Neural crest cell (in vitro differentiated cells): ENCODE measurements around the gene SCEL. TPM values are rescaled to one million over a fixed set of nuclear protein-coding genes. Genes with fewer than 3 reads are reported as not detected.

ENCODE experiments used
- DNase-seq: peaks from one replicate; pipeline ENCODE4 v3.0.0; 2021; ENCODE audit warnings: low read depth, mixed read lengths, low spot score
- H3K27ac Mint-ChIP-seq: one replicate; pipeline ENCODE4 v1.8.0; 2021; ENCODE audit warnings: mild to moderate bottlenecking, mixed read lengths; ENCODE audit not compliant: unreplicated experiment
- H3K27me3 Mint-ChIP-seq: 2 replicates; pipeline ENCODE4 v1.8.0; 2021; ENCODE audit warnings: low read depth, mild to moderate bottlenecking, mixed read lengths
- H3K36me3 Mint-ChIP-seq: 2 replicates; pipeline ENCODE4 v1.8.0; 2021; ENCODE audit warnings: low read depth, mild to moderate bottlenecking, mixed read lengths
- H3K4me1 Mint-ChIP-seq: 2 replicates; pipeline ENCODE4 v1.8.0; 2021; ENCODE audit warnings: mixed read lengths
- H3K4me3 Mint-ChIP-seq: one replicate; pipeline ENCODE4 v1.8.0; 2021; ENCODE audit warnings: mild to moderate bottlenecking, mixed read lengths
- H3K9me3 Mint-ChIP-seq: 2 replicates; pipeline ENCODE4 v1.8.0; 2021; ENCODE audit warnings: mixed read lengths
- CTCF ChIP-seq: fragments of 200-600 bp; sonication (generic); conservative IDR thresholded peaks from 2 replicates; pipeline ENCODE4 v1.5.0; 2021; ENCODE audit warnings: antibody characterized with exemption, mild to moderate bottlenecking
- total RNA-seq: library from RNA; stranded (reverse); gene quantifications from 2 replicates; pipeline ENCODE4 v1.2.1, GENCODE V29; 2021

Gene SCEL
- total RNA-seq, 1 donor from 2014 or later = not detected

- no peak for TF ChIP-seq CTCF
- Mint-ChIP-seq H3K36me3 (no peaks in the 10 kb centered on the region), H3K4me3 (no peak overlapping the region), H3K27me3 (peaks cover 2% of the 10 kb centered on the region), H3K9me3 (no peaks in the 10 kb centered on the region), H3K4me1 (no peaks in the 10 kb centered on the region), H3K27ac (no peak overlapping the region)
- no peak for DNase-seq
Observed at GRCh38 chr13:77558016-77558415, 22.5 kb downstream of the SCEL start.

GRCh38 chr13:77563111-77563510, 27.6 kb downstream of the SCEL start:
- Mint-ChIP-seq H3K36me3 (no peaks in the 10 kb centered on the region), H3K4me1 (no peaks in the 10 kb centered on the region), H3K9me3 (no peaks in the 10 kb centered on the region), H3K4me3 (no peak overlapping the region), H3K27ac (no peak overlapping the region), H3K27me3 (peaks cover 2% of the 10 kb centered on the region)
- TF ChIP-seq CTCF = no peak
- no peak for DNase-seq

GRCh38 chr13:77565635-77566034, 30.1 kb downstream of the SCEL start:
- peak; percentile 75 for TF ChIP-seq CTCF
- H3K36me3 Mint-ChIP-seq = no peaks in the 10 kb centered on the region
- no peaks in the 10 kb centered on the region for H3K4me1 Mint-ChIP-seq
- H3K9me3 Mint-ChIP-seq = no peaks in the 10 kb centered on the region
- H3K4me3 Mint-ChIP-seq = no peak overlapping the region
- DNase-seq = no peak
- H3K27me3 Mint-ChIP-seq = peaks cover 2% of the 10 kb centered on the region
- H3K27ac Mint-ChIP-seq = no peak overlapping the region

GRCh38 chr13:77571956-77572355, 36.5 kb downstream of the SCEL start:
- Mint-ChIP-seq H3K36me3 (no peaks in the 10 kb centered on the region), H3K27ac (no peak overlapping the region), H3K27me3 (no peaks in the 10 kb centered on the region), H3K4me1 (no peaks in the 10 kb centered on the region), H3K9me3 (peaks cover 4% of the 10 kb centered on the region), H3K4me3 (no peak overlapping the region)
- DNase-seq = no peak
- TF ChIP-seq CTCF = no peak

GRCh38 chr13:77574096-77574495, 38.6 kb downstream of the SCEL start:
- H3K27me3 Mint-ChIP-seq = no peaks in the 10 kb centered on the region
- no peaks in the 10 kb centered on the region for H3K36me3 Mint-ChIP-seq
- H3K4me3 Mint-ChIP-seq = no peak overlapping the region
- no peak overlapping the region for H3K27ac Mint-ChIP-seq
- no peak for DNase-seq
- TF ChIP-seq CTCF = no peak
- no peaks in the 10 kb centered on the region for H3K4me1 Mint-ChIP-seq
- H3K9me3 Mint-ChIP-seq = peaks cover 5% of the 10 kb centered on the region

GRCh38 chr13:77579959-77580358, 44.5 kb downstream of the SCEL start:
- H3K9me3 Mint-ChIP-seq = peaks cover 5% of the 10 kb centered on the region
- H3K27me3 Mint-ChIP-seq = no peaks in the 10 kb centered on the region
- DNase-seq = no peak
- no peaks in the 10 kb centered on the region for H3K4me1 Mint-ChIP-seq
- no peak for TF ChIP-seq CTCF
- H3K27ac Mint-ChIP-seq = no peak overlapping the region
- no peaks in the 10 kb centered on the region for H3K36me3 Mint-ChIP-seq
- H3K4me3 Mint-ChIP-seq = no peak overlapping the region
